ENCODE data around the gene BSN.

DNA sequence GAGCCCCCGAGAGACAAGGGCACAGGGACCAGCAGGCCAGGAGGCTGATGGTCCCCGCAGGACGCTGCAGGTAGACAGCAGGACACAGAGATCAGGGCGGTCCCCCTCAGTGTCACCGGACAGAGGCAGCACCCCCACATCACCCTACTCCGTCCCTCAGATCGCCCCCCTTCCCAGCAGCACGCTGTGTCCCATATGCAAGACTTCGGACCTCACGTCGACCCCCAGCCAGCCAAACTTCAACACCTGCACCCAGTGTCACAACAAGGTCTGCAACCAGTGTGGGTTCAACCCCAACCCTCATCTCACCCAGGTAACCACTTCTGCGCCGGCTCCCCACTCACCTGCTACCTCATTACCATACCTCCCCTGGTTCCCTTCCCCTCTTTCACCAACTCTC lies 70.8 kb downstream of the BSN start:
- TF ChIP-seq, protein P1, sequence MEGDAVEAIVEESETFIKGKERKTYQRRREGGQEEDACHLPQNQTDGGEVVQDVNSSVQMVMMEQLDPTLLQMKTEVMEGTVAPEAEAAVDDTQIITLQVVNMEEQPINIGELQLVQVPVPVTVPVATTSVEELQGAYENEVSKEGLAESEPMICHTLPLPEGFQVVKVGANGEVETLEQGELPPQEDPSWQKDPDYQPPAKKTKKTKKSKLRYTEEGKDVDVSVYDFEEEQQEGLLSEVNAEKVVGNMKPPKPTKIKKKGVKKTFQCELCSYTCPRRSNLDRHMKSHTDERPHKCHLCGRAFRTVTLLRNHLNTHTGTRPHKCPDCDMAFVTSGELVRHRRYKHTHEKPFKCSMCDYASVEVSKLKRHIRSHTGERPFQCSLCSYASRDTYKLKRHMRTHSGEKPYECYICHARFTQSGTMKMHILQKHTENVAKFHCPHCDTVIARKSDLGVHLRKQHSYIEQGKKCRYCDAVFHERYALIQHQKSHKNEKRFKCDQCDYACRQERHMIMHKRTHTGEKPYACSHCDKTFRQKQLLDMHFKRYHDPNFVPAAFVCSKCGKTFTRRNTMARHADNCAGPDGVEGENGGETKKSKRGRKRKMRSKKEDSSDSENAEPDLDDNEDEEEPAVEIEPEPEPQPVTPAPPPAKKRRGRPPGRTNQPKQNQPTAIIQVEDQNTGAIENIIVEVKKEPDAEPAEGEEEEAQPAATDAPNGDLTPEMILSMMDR (IDR thresholded peaks at IDR 0.05), result no peak
- no peak for TF ChIP-seq POLR2A (IDR thresholded peaks at IDR 0.05)

Data from right lobe of liver (tissue), 4 donors.